CD4-positive, alpha-beta T cell treated with Interleukin-21 for 1 hour (primary cell): ENCODE data around the gene SCGB2A2.

ENCODE experiments used
- DNase-seq: peaks from one replicate; pipeline ENCODE4 v3.0.0-alpha.2; 2020

SCGB2A2 gene

GRCh38 chr11:62269654-62270278 is at the start of gene SCGB2A2:
Gene SCGB2A2, plus strand, starts transcription at chr11:62270158. Its CDS starts 59 bp downstream, at chr11:62270217.
- no peak for DNase-seq

GRCh38 chr11:62221498-62221897 is 48.5 kb upstream of the SCGB2A2 start:
- no peak for DNase-seq

- DNase-seq: no peak
Measured at GRCh38 chr11:62223095-62223494, 46.9 kb upstream of the SCGB2A2 start.

GRCh38 chr11:62233730-62234129 is 36.2 kb upstream of the SCGB2A2 start:
- no peak for DNase-seq

- DNase-seq: no peak
Measured at GRCh38 chr11:62236187-62236586, 33.8 kb upstream of the SCGB2A2 start.

- DNase-seq: no peak
Measured at GRCh38 chr11:62237499-62237898, 32.5 kb upstream of the SCGB2A2 start.

GRCh38 chr11:62238151-62238550 is 31.8 kb upstream of the SCGB2A2 start:
- DNase-seq: no peak

GRCh38 chr11:62241095-62241494 is 28.9 kb upstream of the SCGB2A2 start:
- no peak for DNase-seq

- DNase-seq: no peak
Measured at GRCh38 chr11:62242021-62242420, 27.9 kb upstream of the SCGB2A2 start, which contains the start of gene SCGB1D2. Gene SCGB1D2, plus strand, starts transcription at chr11:62242239. Its CDS starts 69 bp downstream, at chr11:62242308.

- DNase-seq: no peak
Measured at GRCh38 chr11:62245271-62245753, 24.6 kb upstream of the SCGB2A2 start.

GRCh38 chr11:62251698-62252097 is 18.3 kb upstream of the SCGB2A2 start:
- DNase-seq: no peak

- DNase-seq: no peak
Measured at GRCh38 chr11:62253999-62254542, 15.9 kb upstream of the SCGB2A2 start.

GRCh38 chr11:62256281-62256680 is 13.7 kb upstream of the SCGB2A2 start:
- DNase-seq: no peak

- no peak for DNase-seq
Measured at GRCh38 chr11:62260261-62260953, 9.6 kb upstream of the SCGB2A2 start.

GRCh38 chr11:62264004-62264403 is 6.0 kb upstream of the SCGB2A2 start:
- DNase-seq: no peak

- DNase-seq: no peak
Measured at GRCh38 chr11:62266558-62266957, 3.4 kb upstream of the SCGB2A2 start.

- DNase-seq: no peak
Measured at GRCh38 chr11:62267050-62267449, 2.9 kb upstream of the SCGB2A2 start.

GRCh38 chr11:62267576-62267975 is 2.4 kb upstream of the SCGB2A2 start:
- no peak for DNase-seq

- DNase-seq: no peak
Measured at GRCh38 chr11:62273284-62273683, 3.3 kb downstream of the SCGB2A2 start.

- no peak for DNase-seq
Measured at GRCh38 chr11:62273789-62274275, 3.9 kb downstream of the SCGB2A2 start.

GRCh38 chr11:62280452-62280851 is 10.5 kb downstream of the SCGB2A2 start:
- no peak for DNase-seq

- DNase-seq: no peak
Measured at GRCh38 chr11:62295504-62295903, 25.5 kb downstream of the SCGB2A2 start.

GRCh38 chr11:62298975-62299374 is 29.0 kb downstream of the SCGB2A2 start, which contains the start of gene SCGB1D4:
Gene SCGB1D4, minus strand, starts transcription at chr11:62299075. Its CDS starts 65 bp downstream, at chr11:62299010.
- no peak for DNase-seq

GRCh38 chr11:62306227-62306626 is 36.3 kb downstream of the SCGB2A2 start:
- DNase-seq: no peak
